ENCODE data around the gene GNG12.

The GNG12 gene

DNA sequence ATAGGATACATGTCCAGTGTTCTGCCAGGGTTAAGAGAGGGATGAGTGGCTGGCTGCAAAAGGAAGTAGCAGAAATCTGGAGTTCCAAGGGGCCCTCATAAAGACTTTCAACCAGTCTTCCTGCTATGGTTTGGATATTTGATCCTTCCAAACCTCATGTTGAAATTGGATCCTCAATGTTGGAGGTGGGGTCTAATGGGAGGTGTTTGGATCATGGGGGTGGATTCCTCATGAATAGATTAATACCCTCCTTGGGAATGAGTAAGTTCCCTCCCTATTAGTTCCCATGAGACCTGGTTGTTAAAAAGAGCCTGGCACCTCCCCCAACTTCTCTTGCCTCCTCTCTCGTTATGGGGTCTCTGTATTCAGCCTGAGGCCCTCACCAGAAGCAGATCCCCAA, 10.1 kb upstream of the GNG12 start:
- DNase-seq (ENCODE audit: extremely low read depth in 1 of 2, low read depth in 1 of 2) = no peak

DNA sequence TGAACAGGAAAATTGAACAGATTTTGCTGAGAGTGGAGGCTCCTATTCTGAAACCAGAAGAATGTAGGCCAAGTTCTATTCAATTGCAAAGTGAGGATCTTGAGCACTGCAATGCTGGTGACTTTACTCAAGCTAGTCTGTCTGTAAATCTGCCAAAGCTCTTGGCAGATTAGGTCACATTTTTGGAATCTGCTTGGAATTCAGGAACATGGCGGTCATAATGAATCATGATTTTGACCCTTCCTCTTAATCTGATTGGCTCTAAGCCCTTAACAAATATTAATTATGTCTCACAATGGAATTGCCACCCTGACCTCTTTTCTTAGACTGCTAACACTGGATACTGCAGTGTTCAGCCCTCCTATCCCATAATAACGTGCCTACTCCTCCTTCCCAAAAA, 7.2 kb upstream of the GNG12 start:
- no peak for DNase-seq (ENCODE audit: extremely low read depth in 1 of 2, low read depth in 1 of 2)

DNA sequence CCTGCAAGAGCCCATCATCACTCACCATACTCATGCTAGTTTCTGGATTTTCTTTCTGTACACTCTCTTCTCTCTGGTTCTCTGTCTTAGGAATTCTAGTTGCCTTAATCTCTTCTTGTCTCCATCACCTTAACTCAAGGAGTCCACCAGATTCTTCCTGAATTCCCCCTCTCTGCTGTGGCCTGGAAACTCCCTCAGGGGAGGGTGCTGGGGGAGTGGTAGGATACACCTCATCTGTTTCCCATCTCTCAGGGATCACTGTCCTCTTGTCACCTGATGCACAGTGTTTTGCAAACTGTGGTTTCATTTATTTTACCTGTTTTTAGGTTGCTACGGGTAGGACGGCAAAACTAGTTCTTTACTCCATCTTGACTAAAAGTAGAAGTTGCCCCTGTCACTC, 6.6 kb upstream of the GNG12 start:
- no peak for DNase-seq (ENCODE audit: extremely low read depth in 1 of 2, low read depth in 1 of 2)

DNA sequence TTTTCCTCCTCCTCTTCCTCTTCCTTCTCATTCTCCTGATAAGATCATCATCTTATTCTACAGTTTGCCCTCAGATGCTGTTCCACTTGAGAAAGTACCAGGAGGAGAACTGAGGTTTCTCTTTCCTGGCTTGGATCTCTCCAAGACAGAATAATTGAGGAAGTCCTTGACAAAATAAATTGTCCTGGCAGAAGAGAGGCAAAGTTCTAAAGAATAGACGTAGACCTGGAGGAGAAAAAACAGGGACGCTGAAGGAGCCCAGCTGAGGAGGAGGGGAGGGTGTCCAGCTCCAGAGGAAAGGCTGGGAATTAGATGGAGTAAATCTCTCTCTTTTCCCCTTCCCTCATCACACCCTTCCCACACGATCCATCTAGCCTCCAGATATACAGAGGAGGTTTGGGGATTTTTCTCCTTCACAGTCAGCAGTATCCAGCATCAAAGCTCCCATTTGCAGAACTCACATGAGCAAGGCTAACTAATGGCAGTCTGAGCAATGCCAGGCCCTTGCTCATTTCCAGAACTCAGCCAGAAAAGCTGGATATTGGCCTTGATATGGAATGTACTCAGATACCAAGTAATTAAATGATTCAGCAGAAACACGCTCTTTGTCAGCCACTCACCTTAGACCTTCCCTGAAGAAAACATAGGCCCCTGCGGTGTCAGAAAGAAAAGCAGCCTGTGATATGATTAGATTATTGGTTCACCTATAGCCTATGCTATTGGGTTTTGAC, 5.1 kb upstream of the GNG12 start:
- no peak for DNase-seq (ENCODE audit: extremely low read depth in 1 of 2, low read depth in 1 of 2)

DNA sequence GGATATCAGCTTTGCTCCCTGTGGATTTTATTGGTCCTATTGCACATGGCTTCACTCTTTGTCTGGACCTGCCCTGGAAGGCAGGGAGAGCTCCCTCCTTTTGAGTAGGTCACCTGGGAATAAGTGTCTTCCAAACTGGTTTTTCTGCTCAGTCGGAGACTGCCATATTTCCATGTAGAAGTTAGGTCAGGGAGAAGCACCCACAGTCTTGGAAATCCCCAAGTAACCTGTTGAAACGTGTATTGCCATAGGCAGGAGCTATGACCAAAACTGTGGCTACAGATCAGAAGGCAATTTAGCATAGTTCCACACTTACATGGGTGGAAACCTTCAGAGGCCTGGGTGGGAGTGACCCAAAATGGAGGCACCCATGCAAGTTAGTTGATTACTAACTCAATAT, 3.5 kb upstream of the GNG12 start:
- no peak for DNase-seq (ENCODE audit: extremely low read depth in 1 of 2, low read depth in 1 of 2)

DNA sequence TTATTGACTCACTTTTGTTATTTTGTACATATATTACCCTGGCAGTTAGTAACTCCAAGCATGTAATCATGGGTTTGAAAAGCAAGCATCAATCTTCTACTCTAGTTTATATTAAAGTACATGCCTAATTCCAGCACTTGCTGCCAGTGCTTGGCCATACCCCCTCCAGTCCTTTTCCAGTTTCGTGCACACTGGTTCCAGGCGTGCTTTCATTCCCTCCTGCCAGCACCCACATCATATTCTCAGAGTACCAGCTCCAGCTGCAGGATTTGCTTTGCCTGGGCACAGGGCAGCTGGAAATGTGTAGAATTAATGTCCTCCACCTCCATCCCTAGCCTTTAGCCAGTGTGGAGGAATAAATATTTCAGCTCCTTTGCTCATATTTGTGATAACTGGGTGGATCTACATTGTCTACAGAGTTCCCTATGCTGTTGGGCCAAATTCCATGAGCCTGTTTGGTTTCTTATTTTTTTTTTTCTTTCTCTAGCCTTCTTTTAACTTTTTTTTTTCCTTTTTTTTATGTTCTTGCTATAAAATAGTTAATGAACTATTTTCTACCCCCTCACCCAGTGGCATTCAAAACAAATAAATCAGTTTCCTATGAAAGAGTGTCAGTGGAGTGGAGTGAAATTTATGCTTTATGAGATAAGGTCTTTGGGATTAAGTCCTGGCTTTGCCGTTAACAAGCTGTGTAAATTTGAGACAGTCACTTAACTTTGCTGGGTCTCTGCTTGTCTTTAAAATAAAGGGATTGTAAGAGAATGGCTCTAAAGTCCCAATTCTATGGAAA, 2.6 kb upstream of the GNG12 start:
- no peak for DNase-seq (ENCODE audit: extremely low read depth in 1 of 2, low read depth in 1 of 2)

DNA sequence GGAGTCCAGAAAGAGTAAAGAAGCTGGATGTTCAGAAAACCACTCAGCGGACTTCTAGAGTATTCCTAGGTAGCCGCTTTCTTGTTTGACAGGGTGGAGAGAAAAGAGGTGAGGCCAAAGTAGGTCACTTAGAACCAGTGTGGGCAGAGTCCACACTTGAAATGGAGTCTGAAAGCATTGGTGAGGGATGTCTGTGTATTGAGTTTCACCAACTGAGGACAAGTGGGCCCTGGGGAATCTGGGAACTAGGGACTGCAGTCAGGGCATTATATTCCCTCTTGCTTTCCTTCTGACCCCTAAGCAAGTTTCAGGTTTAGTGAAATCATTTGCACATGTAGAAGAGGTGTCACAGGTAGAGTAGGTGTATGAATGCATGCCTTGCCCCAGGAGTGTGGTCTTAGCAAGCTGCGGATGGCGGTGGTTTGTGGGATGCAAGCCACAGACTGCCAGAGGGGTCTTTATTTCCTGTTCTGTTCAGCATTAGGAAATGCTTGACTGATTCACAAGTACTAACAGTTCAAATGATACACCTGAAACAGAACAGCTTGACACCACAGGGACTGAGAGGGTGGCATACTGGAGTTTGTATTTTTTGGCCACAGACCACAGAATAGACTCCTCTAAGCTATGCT, 1.1 kb upstream of the GNG12 start:
- DNase-seq (ENCODE audit: extremely low read depth in 1 of 2, low read depth in 1 of 2) = no peak

DNA sequence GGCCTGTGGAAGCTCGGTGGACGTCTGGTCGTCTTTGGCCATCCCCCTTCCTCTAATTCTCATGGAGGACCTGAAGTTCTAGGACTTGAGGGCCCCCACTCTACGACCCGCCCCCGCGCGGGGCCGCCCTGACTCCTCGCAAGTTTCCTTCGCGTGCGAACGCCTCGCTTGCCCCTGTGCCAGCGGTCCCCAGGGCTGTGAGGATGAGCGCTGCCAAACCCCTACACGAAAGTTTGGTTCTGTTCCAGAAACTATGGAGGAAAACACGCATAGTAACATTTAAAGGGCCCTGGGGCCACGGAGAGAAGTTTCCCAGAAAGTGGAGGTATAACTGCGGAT, 304 bp upstream of the GNG12 start:
- no peak for DNase-seq (ENCODE audit: extremely low read depth in 1 of 2, low read depth in 1 of 2)

DNA sequence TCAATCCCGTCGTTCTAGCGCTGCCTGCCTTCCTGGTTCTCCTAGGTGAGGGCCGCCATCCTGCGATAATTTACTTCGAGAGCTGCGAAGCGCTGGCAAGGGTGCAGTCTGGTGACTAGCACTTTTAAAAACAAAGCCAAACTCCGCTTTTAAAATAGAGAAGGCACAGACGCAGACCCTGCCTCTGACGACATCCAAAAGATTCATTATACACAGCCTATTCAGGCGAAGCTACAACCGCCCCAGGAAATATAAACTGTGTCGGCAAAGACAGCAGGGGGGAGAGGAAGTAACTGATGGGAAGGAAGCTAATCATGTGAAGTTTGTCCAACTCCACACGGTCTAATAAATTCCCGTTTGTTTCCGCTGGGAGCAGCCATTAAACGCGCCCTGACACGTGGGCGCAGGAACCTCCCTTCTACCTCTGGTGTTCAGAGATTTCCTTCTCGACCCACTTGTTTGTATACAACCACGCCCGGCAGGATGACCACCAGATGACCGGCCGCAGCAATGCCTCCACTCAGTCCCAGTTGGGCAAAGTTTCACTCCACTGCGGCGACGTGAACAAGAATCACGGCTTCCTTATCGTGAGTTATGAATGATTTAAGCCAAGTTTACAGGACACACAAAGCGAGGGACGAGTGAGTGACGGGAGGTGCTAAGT, 1.3 kb downstream of the GNG12 start:
- DNase-seq (ENCODE audit: extremely low read depth in 1 of 2, low read depth in 1 of 2) = no peak

DNA sequence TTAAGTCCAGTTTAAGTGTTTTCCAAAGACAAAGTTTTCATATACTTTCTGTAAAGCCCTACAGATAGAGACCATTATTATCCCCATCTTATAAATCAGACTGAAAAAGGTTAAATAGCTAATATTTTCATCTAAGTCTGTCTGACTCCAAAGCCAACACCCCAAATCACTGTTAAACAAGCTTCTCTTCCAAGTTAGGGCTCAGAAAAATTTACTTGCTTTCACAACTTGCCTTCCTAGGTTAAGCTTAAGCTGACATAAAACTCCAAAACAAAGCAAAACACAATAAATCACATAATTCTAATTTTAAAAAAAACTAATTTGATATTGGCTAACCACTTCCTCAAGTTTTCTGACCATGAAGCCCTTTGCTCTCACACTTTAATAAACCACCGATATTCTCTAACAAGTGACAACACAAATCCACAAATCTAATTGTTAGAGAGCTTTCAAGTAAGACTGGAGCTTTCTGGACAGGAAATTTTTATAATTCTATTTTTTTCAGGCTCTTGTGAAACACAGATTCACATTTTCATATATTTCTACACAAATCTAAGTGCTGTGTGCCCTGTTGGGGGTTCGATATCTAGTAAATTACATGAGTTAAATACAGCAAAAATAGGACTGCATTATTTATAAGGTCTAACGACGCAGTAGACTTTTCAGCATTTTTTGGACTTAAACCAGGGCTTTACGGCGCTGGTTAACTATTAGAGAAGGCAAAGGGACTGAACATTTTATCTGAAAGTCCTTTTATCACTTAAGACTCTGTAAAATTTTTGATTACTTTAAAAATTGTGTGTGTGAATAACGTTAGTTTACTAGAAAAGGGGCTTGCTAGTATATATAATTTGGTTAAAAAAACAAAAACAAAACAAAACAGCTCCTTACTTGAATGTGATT, 2.1 kb downstream of the GNG12 start:
- DNase-seq (ENCODE audit: extremely low read depth in 1 of 2, low read depth in 1 of 2) = no peak

DNA sequence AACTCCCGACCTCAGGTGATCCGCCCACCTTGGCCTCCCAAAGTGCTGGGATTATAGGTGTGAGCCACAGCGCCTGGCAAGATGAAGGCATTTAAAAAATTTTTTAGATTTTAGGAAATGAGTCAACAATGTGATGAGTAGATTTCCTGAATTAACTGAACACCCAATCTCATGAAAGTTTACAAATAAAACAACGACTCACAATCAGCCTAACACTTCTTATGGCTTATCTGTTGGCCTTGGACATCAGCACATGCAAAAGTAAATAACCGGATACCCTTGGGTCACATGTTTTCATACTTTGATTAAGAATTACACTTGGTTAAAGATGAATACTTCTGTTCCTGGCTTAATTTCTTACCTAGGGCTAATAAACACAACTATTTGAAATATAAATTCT, 3.0 kb downstream of the GNG12 start:
- DNase-seq (ENCODE audit: extremely low read depth in 1 of 2, low read depth in 1 of 2) = no peak

DNA sequence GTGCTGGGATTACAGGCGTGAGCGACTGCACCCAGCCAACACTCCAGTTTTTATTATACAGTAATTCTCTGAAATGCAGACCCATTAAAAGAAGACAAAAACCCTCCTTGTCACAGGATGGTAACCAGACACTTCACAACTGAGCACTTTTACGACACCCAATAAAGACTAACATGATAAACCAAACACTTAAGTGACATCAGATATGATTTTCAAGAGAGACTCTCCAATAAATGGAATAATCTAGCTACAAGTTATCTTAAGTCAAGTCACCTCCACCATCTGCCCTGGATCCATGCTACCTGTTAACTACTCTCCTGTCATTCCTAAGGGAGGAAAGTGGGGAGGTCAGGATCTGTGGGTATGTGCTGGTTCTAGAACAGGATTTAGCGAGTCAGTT, 5.6 kb downstream of the GNG12 start:
- DNase-seq (ENCODE audit: extremely low read depth in 1 of 2, low read depth in 1 of 2) = no peak

DNA sequence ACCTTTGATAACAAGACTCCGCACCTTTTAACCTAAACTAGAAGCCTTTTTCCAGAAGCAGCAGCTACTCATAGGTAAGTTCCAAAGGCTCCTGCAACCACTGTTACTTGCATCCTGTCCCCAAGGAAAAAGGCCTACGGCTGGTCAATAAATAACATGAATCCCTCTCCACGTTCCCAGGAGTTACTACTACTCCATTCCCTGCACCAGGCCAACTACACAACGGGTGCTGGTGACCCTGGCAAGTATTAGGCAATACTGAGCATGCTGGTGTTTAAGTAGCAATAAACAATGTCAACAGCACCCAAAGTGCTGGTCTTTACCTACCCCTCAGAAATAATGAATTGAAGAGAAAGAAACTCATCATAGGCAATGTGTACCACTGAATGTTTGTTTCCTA, 7.7 kb downstream of the GNG12 start:
- no peak for DNase-seq (ENCODE audit: extremely low read depth in 1 of 2, low read depth in 1 of 2)

DNA sequence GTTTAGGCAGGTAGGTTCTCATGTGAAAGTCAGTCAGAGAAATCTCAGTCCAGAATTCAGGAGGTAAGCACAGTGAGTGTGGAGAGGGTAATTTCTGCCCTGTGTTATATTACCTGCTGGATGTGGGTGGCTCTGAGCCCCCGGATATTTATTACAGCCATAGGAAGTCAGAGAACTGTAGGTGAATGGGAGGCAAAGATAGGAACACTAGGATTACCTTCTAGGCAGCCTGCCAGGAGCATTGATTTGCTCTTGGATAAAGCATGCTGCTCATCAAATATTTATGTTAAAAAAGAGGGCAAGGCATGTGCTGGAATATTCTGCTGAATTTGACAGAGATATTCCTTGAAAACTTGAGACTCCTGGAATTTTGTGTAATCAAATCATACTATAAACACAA, 8.5 kb downstream of the GNG12 start:
- DNase-seq (ENCODE audit: extremely low read depth in 1 of 2, low read depth in 1 of 2) = no peak

DNA sequence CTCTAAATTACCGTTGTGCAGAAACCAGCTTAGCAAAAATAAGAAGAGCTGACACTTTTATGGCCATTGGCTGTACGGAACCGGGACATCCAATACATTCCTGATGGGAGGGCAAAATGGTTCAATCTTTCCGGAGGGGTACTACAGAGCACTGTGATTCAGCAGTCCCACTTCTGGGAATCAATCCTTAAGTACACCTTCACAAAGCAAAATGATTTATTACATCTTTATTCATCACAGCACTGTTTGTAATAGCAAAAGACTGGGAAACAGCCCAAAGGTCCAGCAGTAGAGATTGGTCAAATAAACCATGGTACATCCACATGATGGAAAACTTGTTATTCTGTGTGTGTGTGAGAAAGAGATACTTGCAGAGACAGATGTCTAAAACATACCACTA, 9.7 kb downstream of the GNG12 start:
- DNase-seq (ENCODE audit: extremely low read depth in 1 of 2, low read depth in 1 of 2) = no peak

DNA sequence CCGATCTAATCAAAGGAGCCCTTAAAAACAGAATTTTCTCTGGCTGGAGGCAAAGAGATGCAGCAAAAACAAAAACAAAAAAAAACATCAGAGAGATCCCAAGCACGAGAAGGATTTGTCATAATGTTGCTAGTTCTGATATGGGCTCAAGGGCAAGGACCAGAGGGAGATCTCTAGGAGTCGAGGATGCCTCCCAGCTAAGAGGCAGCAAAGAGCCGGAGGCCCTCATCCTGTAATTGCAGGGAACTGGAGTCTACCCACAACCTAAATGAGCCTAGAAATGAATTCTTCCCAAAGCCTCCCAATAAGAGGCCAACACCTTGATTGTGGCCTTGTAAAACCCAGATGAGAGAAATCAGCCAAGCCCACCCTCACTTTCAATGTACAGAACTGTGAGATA, 12.0 kb downstream of the GNG12 start:
- no peak for DNase-seq (ENCODE audit: extremely low read depth in 1 of 2, low read depth in 1 of 2)

DNA sequence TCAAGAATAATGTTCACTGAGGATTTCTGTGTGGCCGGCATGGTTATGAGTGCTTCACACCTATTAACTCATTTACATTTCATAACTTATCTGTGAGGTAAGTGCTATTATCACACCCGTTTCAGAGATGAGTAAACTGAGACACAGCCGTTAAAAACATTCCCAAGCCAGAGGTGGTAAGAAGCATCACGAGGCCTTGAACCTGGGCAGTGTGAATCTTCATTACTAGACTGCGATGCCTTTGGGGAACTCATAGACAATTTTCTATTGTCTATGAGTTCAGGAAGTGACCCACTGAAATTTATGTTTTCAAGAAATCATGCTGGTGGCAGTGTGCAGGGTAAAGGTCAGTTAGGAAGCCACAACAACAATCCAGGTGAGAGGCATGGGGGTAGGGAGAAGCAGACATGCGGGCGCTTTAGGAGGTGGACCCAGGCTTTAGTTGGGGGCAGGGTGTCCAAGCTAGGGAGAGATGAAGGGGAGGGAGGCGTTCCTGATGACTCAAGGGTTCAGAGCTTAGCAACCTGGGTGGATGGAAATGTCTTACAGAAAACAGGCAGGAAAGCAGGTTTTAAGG, 14.5 kb downstream of the GNG12 start:
- no peak for DNase-seq (ENCODE audit: extremely low read depth in 1 of 2, low read depth in 1 of 2)

DNA sequence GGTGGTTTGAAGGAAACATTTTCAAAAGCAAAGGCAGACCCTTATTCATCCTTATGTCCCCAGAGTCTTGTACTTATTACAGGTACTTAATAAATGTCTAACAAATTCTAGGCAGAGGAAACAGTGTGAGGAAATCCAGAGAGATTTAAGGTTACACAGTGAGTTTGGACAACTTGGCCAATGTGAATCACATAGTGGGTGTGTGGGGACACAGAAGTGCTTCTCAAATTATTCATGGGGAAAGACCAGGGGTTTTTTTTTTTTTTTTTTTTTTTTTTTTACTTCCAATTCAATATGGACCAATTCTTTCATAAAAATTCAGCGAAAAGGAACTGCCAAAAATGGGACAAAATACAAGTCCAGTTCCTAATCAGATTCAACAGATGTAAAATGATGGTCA, 15.1 kb downstream of the GNG12 start:
- no peak for DNase-seq (ENCODE audit: extremely low read depth in 1 of 2, low read depth in 1 of 2)

DNA sequence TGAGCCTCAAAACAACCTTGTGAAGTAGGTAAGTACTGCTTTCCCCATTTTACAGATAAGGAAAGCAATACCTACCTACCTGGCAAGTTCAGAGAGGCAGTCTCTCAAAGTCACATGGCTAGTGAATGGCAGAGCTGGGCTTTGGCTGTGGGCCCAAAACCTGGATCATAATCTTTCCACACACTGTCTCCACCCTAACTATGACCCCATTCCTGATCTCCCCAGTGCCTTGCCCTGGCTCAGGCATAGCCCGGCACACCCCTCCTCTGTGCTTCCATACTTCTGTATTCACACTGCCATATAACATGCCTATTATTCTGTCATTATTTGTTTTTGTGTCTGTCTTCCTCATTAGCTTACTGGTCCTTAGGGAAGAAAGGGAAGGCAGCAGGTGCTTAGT, 15.9 kb downstream of the GNG12 start:
- no peak for DNase-seq (ENCODE audit: extremely low read depth in 1 of 2, low read depth in 1 of 2)

DNA sequence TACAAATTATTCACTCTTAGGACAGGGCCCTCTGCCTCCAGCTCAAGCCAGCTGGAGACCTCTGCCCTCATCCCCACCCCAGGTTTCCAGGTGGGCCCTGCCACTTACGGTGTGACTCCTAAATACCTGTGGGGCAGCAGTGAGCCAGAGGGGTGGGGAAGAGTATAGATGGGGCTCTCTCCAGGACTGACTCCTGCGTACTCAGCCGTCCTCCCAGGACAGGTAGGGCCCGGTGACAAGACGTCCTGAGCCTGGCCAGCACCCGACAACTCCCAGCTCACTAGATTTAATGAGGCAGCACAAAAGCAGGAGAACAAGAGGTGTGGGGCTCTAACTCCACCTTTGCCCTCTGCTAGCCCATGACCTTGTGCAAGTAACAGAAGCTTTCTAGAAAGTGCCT, 16.8 kb downstream of the GNG12 start:
- DNase-seq (ENCODE audit: extremely low read depth in 1 of 2, low read depth in 1 of 2) = no peak

All from activated CD8-positive, alpha-beta memory T cell treated with anti-CD3 and anti-CD28 coated beads for 1 hour (primary cell).